ENCODE measurements around the gene NRSN1. TPM values are rescaled to one million over a fixed set of nuclear protein-coding genes. Genes with fewer than 3 reads are reported as not detected.

Gene NRSN1
- total and polyA plus RNA-seq, 2 of the 13 experiments (the other 11 are each of a cell fraction or from before 2014, with no cell fraction given), result not detected

DNA sequence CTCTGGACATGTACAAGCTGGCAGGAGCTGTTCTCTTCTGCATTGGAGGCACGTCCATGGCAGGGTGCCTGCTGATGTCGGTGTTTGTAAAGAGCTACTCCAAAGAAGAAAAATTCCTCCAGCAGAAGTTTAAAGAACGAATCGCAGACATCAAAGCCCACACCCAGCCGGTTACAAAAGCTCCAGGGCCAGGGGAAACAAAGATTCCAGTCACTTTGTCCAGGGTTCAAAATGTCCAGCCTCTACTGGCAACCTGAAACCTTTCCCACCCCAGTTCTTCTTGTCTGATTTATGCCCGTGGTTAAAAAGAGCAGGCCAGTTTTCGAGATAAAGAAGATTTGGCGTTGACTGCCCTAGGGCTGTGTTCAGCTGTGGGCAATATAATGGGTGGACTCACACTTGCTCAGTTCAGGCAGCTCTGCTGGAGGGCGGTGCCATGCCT is 19.7 kb downstream of the NRSN1 start (continued):
- TF ChIP-seq, protein P1, sequence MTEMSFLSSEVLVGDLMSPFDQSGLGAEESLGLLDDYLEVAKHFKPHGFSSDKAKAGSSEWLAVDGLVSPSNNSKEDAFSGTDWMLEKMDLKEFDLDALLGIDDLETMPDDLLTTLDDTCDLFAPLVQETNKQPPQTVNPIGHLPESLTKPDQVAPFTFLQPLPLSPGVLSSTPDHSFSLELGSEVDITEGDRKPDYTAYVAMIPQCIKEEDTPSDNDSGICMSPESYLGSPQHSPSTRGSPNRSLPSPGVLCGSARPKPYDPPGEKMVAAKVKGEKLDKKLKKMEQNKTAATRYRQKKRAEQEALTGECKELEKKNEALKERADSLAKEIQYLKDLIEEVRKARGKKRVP (CRISPR knock-in tag; IDR thresholded peaks at IDR 0.05), result no peak
- TF ChIP-seq ZBTB7A (CRISPR knock-in tag; IDR thresholded peaks at IDR 0.05) (no peak), ZNF672 (CRISPR knock-in tag; IDR thresholded peaks at IDR 0.05) (no peak), ZNF326 (CRISPR knock-in tag; IDR thresholded peaks at IDR 0.05; ENCODE audit: borderline replicate concordance) (no peak), ZNF333 (CRISPR knock-in tag; IDR thresholded peaks at IDR 0.05; ENCODE audit: borderline replicate concordance) (no peak), ZNF678 (CRISPR knock-in tag; IDR thresholded peaks at IDR 0.05) (no peak), FLYWCH1 (CRISPR knock-in tag; IDR thresholded peaks at IDR 0.05) (no peak), SMARCC2 (IDR thresholded peaks at IDR 0.05) (no peak), NFIC (IDR thresholded peaks at IDR 0.05; ENCODE audit: low read length) (peak; percentile 77; the same call in 1 of the 2 replicates), SP1 (IDR thresholded peaks at IDR 0.05) (no peak), SP1 (CRISPR knock-in tag; IDR thresholded peaks at IDR 0.05) (no peak), THYN1 (CRISPR knock-in tag; IDR thresholded peaks at IDR 0.05; ENCODE audit: borderline replicate concordance, low read depth) (no peak), RCOR2 (CRISPR knock-in tag; IDR thresholded peaks at IDR 0.05) (peak; percentile 77), FOSL2 (CRISPR knock-in tag; IDR thresholded peaks at IDR 0.05) (peak; percentile 40), ZNF138 (CRISPR knock-in tag; IDR thresholded peaks at IDR 0.05; ENCODE audit: low read depth) (no peak), ZNF570 (CRISPR knock-in tag; IDR thresholded peaks at IDR 0.05; ENCODE audit: borderline replicate concordance) (no peak), KLF13 (CRISPR knock-in tag; IDR thresholded peaks at IDR 0.05) (no peak), ZNF235 (CRISPR knock-in tag; IDR thresholded peaks at IDR 0.05; ENCODE audit: borderline replicate concordance) (no peak), IRX3 (CRISPR knock-in tag; IDR thresholded peaks at IDR 0.05; ENCODE audit: borderline replicate concordance, low read depth) (no peak), SRSF4 (IDR thresholded peaks at IDR 0.05; ENCODE audit: low read depth, low read length, poor library complexity, severe bottlenecking) (no peak), TCF7L2 (IDR thresholded peaks at IDR 0.05; ENCODE audit: low read depth, low read length) (peak; percentile 89), AGO1 (IDR thresholded peaks at IDR 0.05; ENCODE audit: low read depth, low read length, poor library complexity, severe bottlenecking) (no peak)
- TF ChIP-seq, protein P2, sequence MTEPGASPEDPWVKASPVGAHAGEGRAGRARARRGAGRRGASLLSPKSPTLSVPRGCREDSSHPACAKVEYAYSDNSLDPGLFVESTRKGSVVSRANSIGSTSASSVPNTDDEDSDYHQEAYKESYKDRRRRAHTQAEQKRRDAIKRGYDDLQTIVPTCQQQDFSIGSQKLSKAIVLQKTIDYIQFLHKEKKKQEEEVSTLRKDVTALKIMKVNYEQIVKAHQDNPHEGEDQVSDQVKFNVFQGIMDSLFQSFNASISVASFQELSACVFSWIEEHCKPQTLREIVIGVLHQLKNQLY (CRISPR knock-in tag; IDR thresholded peaks at IDR 0.05), result 0 out of 2 replicates have a peak, but pooled peaks have one; percentile 27
- TF ChIP-seq, protein P3, sequence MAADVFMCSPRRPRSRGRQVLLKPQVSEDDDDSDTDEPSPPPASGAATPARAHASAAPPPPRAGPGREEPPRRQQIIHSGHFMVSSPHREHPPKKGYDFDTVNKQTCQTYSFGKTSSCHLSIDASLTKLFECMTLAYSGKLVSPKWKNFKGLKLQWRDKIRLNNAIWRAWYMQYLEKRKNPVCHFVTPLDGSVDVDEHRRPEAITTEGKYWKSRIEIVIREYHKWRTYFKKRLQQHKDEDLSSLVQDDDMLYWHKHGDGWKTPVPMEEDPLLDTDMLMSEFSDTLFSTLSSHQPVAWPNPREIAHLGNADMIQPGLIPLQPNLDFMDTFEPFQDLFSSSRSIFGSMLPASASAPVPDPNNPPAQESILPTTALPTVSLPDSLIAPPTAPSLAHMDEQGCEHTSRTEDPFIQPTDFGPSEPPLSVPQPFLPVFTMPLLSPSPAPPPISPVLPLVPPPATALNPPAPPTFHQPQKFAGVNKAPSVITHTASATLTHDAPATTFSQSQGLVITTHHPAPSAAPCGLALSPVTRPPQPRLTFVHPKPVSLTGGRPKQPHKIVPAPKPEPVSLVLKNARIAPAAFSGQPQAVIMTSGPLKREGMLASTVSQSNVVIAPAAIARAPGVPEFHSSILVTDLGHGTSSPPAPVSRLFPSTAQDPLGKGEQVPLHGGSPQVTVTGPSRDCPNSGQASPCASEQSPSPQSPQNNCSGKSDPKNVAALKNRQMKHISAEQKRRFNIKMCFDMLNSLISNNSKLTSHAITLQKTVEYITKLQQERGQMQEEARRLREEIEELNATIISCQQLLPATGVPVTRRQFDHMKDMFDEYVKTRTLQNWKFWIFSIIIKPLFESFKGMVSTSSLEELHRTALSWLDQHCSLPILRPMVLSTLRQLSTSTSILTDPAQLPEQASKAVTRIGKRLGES (CRISPR knock-in tag; IDR thresholded peaks at IDR 0.05; ENCODE audit: borderline replicate concordance), result no peak
- TF ChIP-seq, protein P4, sequence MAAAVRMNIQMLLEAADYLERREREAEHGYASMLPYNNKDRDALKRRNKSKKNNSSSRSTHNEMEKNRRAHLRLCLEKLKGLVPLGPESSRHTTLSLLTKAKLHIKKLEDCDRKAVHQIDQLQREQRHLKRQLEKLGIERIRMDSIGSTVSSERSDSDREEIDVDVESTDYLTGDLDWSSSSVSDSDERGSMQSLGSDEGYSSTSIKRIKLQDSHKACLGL (CRISPR knock-in tag; IDR thresholded peaks at IDR 0.05), result no peak
- TF ChIP-seq, protein P5, sequence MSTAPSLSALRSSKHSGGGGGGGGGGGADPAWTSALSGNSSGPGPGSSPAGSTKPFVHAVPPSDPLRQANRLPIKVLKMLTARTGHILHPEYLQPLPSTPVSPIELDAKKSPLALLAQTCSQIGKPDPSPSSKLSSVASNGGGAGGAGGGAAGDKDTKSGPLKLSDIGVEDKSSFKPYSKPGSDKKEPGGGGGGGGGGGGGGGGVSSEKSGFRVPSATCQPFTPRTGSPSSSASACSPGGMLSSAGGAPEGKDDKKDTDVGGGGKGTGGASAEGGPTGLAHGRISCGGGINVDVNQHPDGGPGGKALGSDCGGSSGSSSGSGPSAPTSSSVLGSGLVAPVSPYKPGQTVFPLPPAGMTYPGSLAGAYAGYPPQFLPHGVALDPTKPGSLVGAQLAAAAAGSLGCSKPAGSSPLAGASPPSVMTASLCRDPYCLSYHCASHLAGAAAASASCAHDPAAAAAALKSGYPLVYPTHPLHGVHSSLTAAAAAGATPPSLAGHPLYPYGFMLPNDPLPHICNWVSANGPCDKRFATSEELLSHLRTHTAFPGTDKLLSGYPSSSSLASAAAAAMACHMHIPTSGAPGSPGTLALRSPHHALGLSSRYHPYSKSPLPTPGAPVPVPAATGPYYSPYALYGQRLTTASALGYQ (CRISPR knock-in tag; IDR thresholded peaks at IDR 0.05), result peak; percentile 76; the same call in 1 of the 2 replicates
